NT2/D1 (cell line): Measurements from ENCODE around the gene NSRP1.
"Not testable (repeated sequence)": the region's sequence is repeated elsewhere in the genome, so short reads cannot be mapped to it uniquely, and the experiment has no call there.

Experiments used
- DNase-seq: peaks from one replicate; pipeline ENCODE4 v3.0.0-alpha.2; 2011; ENCODE audit warnings: low read depth, low spot score
- H3K27me3 ChIP-seq: 2 replicates; pipeline ENCODE4 v1.6.0; 2011; ENCODE audit warnings: mild to moderate bottlenecking; ENCODE audit not compliant: insufficient read length, insufficient read depth
- H3K36me3 ChIP-seq: 2 replicates; pipeline ENCODE4 v1.6.1; 2011; ENCODE audit warnings: mild to moderate bottlenecking, low read length, mixed read lengths; ENCODE audit not compliant: insufficient read depth, insufficient read length
- H3K4me1 ChIP-seq: 2 replicates; pipeline ENCODE4 v1.5.1; 2011; ENCODE audit not compliant: insufficient read depth, insufficient read length
- H3K4me3 ChIP-seq: 2 replicates; pipeline ENCODE4 v1.5.1; 2011; ENCODE audit warnings: low read depth; ENCODE audit not compliant: insufficient read length
- H3K9ac ChIP-seq: 2 replicates; pipeline ENCODE4 v1.6.0; 2011; ENCODE audit warnings: low read depth; ENCODE audit not compliant: insufficient read length
- H3K9me3 ChIP-seq: 2 replicates; pipeline ENCODE4 v1.5.1; 2011; ENCODE audit warnings: mild to moderate bottlenecking, low read length; ENCODE audit not compliant: insufficient read depth
- SUZ12 ChIP-seq: IDR thresholded peaks from 2 replicates; pipeline ENCODE4 v1.6.1; 2011; ENCODE audit not compliant: insufficient read length, insufficient read depth; ENCODE audit errors: extremely low read depth
- YY1 ChIP-seq: IDR thresholded peaks from 2 replicates; pipeline ENCODE4 v1.6.1; 2011; ENCODE audit not compliant: insufficient read length, insufficient read depth
- ZNF274 ChIP-seq: IDR thresholded peaks from 2 replicates; pipeline ENCODE4 v1.6.1; 2011; ENCODE audit warnings: mild to moderate bottlenecking, low read depth, low read length

The NSRP1 gene

GRCh38 chr17:30104575-30105339 is 11.9 kb upstream of the NSRP1 start:
- DNase-seq: peak; percentile 62
- H3K27me3 ChIP-seq: no peaks in the 10 kb centered on the region
- H3K4me1 ChIP-seq: no peaks in the 10 kb centered on the region
- no peak for TF ChIP-seq ZNF274
- no peak for TF ChIP-seq YY1
- TF ChIP-seq SUZ12: no peak
- peak overlapping the region; percentile 31 for H3K4me3 ChIP-seq
- H3K9ac ChIP-seq: peak overlapping the region; percentile 61
- no peaks in the 10 kb centered on the region for H3K9me3 ChIP-seq
- H3K36me3 ChIP-seq: no peaks in the 10 kb centered on the region

GRCh38 chr17:30112794-30113193 is 3.8 kb upstream of the NSRP1 start:
- no peak for DNase-seq
- TF ChIP-seq SUZ12 (no peak), ZNF274 (no peak), YY1 (no peak)
- Histone ChIP-seq H3K27me3 (no peaks in the 10 kb centered on the region), H3K4me3 (no peak overlapping the region), H3K36me3 (no peaks in the 10 kb centered on the region), H3K4me1 (no peaks in the 10 kb centered on the region), H3K9me3 (no peaks in the 10 kb centered on the region), H3K9ac (no peak overlapping the region)

- DNase-seq: no peak
- Histone ChIP-seq H3K27me3 (no peaks in the 10 kb centered on the region), H3K9ac (no peak overlapping the region), H3K36me3 (no peaks in the 10 kb centered on the region), H3K4me1 (no peaks in the 10 kb centered on the region), H3K9me3 (no peaks in the 10 kb centered on the region), H3K4me3 (no peak overlapping the region)
- no peak for TF ChIP-seq SUZ12
- no peak for TF ChIP-seq YY1
- TF ChIP-seq ZNF274: no peak
Observed at GRCh38 chr17:30113213-30113612, 3.4 kb upstream of the NSRP1 start.

GRCh38 chr17:30116345-30116660 is 313 bp upstream of the NSRP1 start:
- Histone ChIP-seq H3K36me3 (peaks cover 11% of the 10 kb centered on the region), H3K4me3 (peak overlapping the region; percentile 84), H3K4me1 (no peaks in the 10 kb centered on the region), H3K9ac (peak overlapping the region; percentile 98), H3K9me3 (no peaks in the 10 kb centered on the region), H3K27me3 (no peaks in the 10 kb centered on the region)
- TF ChIP-seq SUZ12: no peak
- no peak for TF ChIP-seq YY1
- no peak for TF ChIP-seq ZNF274
- no peak for DNase-seq

GRCh38 chr17:30117675-30118081 is 1.1 kb downstream of the NSRP1 start:
- TF ChIP-seq YY1 (no peak), ZNF274 (no peak), SUZ12 (no peak)
- Histone ChIP-seq H3K4me3 (peak overlapping the region; percentile 84), H3K36me3 (peaks cover 11% of the 10 kb centered on the region), H3K9me3 (no peaks in the 10 kb centered on the region), H3K9ac (peak overlapping the region; percentile 98), H3K4me1 (no peaks in the 10 kb centered on the region), H3K27me3 (no peaks in the 10 kb centered on the region)
- DNase-seq: no peak

- peaks cover 17% of the 10 kb centered on the region for H3K36me3 ChIP-seq
- DNase-seq, H3K4me1 ChIP-seq, H3K9me3 ChIP-seq, H3K9ac ChIP-seq, H3K27me3 ChIP-seq, H3K4me3 ChIP-seq: not testable (repeated sequence)
Observed at GRCh38 chr17:30118635-30119034, 2.0 kb downstream of the NSRP1 start.

- Histone ChIP-seq H3K9me3 (no peaks in the 10 kb centered on the region), H3K4me1 (no peaks in the 10 kb centered on the region), H3K9ac (no peak overlapping the region), H3K4me3 (no peak overlapping the region), H3K36me3 (peaks cover 44% of the 10 kb centered on the region), H3K27me3 (no peaks in the 10 kb centered on the region)
- DNase-seq: no peak
- TF ChIP-seq ZNF274 (no peak), YY1 (no peak), SUZ12 (no peak)
Observed at GRCh38 chr17:30124273-30124796, 7.7 kb downstream of the NSRP1 start.
